WTC11 (cell line): Measurements from ENCODE around the gene UNC50. TPM values are rescaled to one million over a fixed set of nuclear protein-coding genes. Genes with fewer than 3 reads are reported as not detected.

Source experiments
- ATAC-seq: fragments of 200-7000 bp; cut with Tn5 transposase; 2 replicates; pipeline ENCODE4 v1.10.0; 2021; ENCODE audit warnings: mild to moderate bottlenecking, moderate library complexity
- CTCF ChIA-PET: fragments of 300-600 bp; sonication (Branson Sonifier 250); formaldehyde crosslinking; loops from one replicate; lab custom pipeline; 2021; ENCODE audit warnings: antibody characterized with exemption; lab: Charles Lee
- POLR2A ChIA-PET: fragments of 350-600 bp; sonication (Branson Sonifier 250); formaldehyde crosslinking; loops from one replicate; lab custom pipeline; 2021; ENCODE audit warnings: antibody characterized with exemption; lab: Charles Lee
- DNase-seq: peaks from one replicate; pipeline ENCODE4 v3.0.0; 2021; ENCODE audit warnings: low spot score
- H3K27ac Mint-ChIP-seq: 2 replicates; pipeline ENCODE4 v1.8.0; 2021; ENCODE audit warnings: mixed read lengths
- H3K27me3 Mint-ChIP-seq: 2 replicates; pipeline ENCODE4 v1.8.0; 2021; ENCODE audit warnings: low read depth, mild to moderate bottlenecking, moderate library complexity, mixed read lengths
- H3K36me3 Mint-ChIP-seq: 2 replicates; pipeline ENCODE4 v1.8.0; 2021; ENCODE audit warnings: mixed read lengths
- H3K4me1 Mint-ChIP-seq: 2 replicates; pipeline ENCODE4 v1.8.0; 2022; ENCODE audit warnings: mixed read lengths
- H3K4me3 Mint-ChIP-seq: 2 replicates; pipeline ENCODE4 v1.8.0; 2021; ENCODE audit warnings: mild to moderate bottlenecking, moderate library complexity, mixed read lengths
- H3K9me3 Mint-ChIP-seq: 2 replicates; pipeline ENCODE4 v1.8.0; 2021; ENCODE audit warnings: mixed read lengths
- ATF1 ChIP-seq: sonication (generic); formaldehyde crosslinking; IDR thresholded peaks from 2 replicates; pipeline ENCODE4 v1.8.1; 2023; ENCODE audit warnings: mild to moderate bottlenecking, moderate library complexity, missing genetic modification reagents
- FOXJ3 ChIP-seq: sonication (generic); formaldehyde crosslinking; IDR thresholded peaks from 2 replicates; pipeline ENCODE4 v1.9.0; 2021; ENCODE audit warnings: missing genetic modification reagents, mild to moderate bottlenecking, borderline replicate concordance
- FOXP4 ChIP-seq: sonication (generic); formaldehyde crosslinking; IDR thresholded peaks from 2 replicates; pipeline ENCODE4 v1.8.0; 2022; ENCODE audit warnings: mild to moderate bottlenecking, missing genetic modification reagents
- IRF2 ChIP-seq: sonication (generic); formaldehyde crosslinking; IDR thresholded peaks from 2 replicates; pipeline ENCODE4 v1.8.0; 2022; ENCODE audit warnings: low read depth, missing genetic modification reagents, borderline replicate concordance
- MLX ChIP-seq: sonication (generic); formaldehyde crosslinking; IDR thresholded peaks from 2 replicates; pipeline ENCODE4 v1.8.1; 2023; ENCODE audit warnings: mild to moderate bottlenecking, missing genetic modification reagents, moderate library complexity
- NR2C2 ChIP-seq: sonication (generic); formaldehyde crosslinking; IDR thresholded peaks from 2 replicates; pipeline ENCODE4 v1.8.0; 2022; ENCODE audit warnings: mild to moderate bottlenecking, missing genetic modification reagents
- NR3C1 ChIP-seq: sonication (generic); formaldehyde crosslinking; conservative IDR thresholded peaks from 2 replicates; pipeline ENCODE4 v1.8.1; 2023; ENCODE audit warnings: low read depth, mild to moderate bottlenecking, missing genetic modification reagents
- RELA ChIP-seq: sonication (generic); formaldehyde crosslinking; IDR thresholded peaks from 2 replicates; pipeline ENCODE4 v1.8.1; 2022; ENCODE audit warnings: missing genetic modification reagents, mild to moderate bottlenecking, borderline replicate concordance
- RORB ChIP-seq: fragments of 250-450 bp; sonication (Bioruptor Pico); IDR thresholded peaks from 2 replicates; pipeline ENCODE4 v1.9.0; 2021; ENCODE audit warnings: mild to moderate bottlenecking
- SMAD3 ChIP-seq: sonication (generic); formaldehyde crosslinking; IDR thresholded peaks from 2 replicates; pipeline ENCODE4 v1.8.0; 2022; ENCODE audit warnings: missing genetic modification reagents, mild to moderate bottlenecking, borderline replicate concordance
- ZBTB43 ChIP-seq: sonication (generic); formaldehyde crosslinking; IDR thresholded peaks from 2 replicates; pipeline ENCODE4 v1.8.1; 2023; ENCODE audit warnings: mild to moderate bottlenecking, missing genetic modification reagents
- ZNF138 ChIP-seq: sonication (generic); formaldehyde crosslinking; conservative IDR thresholded peaks from 2 replicates; pipeline ENCODE4 v1.8.1; 2022; ENCODE audit warnings: mild to moderate bottlenecking, moderate library complexity, missing genetic modification reagents
- ZNF423 ChIP-seq: fragments of 250-450 bp; sonication (Bioruptor Pico); IDR thresholded peaks from 2 replicates; pipeline ENCODE4 v2.1.2; 2022; ENCODE audit warnings: mild to moderate bottlenecking, moderate library complexity
- ZNF425 ChIP-seq: fragments of 250-450 bp; sonication (Bioruptor Pico); conservative IDR thresholded peaks from 2 replicates; pipeline ENCODE4 v1.9.0; 2021; ENCODE audit warnings: mild to moderate bottlenecking
- total RNA-seq: library from RNA; stranded (reverse); gene quantifications from 3 replicates; pipeline ENCODE4 v1.2.3, GENCODE V29; 2021
- TF ChIP-seq, protein P1 (sequence below): sonication (generic); formaldehyde crosslinking; conservative IDR thresholded peaks from 2 replicates; pipeline ENCODE4 v1.8.1; 2023; ENCODE audit warnings: mild to moderate bottlenecking, low read depth, missing genetic modification reagents, moderate library complexity
- TF ChIP-seq, protein P2 (sequence below): sonication (generic); formaldehyde crosslinking; IDR thresholded peaks from 2 replicates; pipeline ENCODE4 v1.8.0; 2023; ENCODE audit warnings: missing genetic modification reagents

The UNC50 gene
- total RNA-seq, 1 experiment from 2014 or later: 26.7 TPM

DNA sequence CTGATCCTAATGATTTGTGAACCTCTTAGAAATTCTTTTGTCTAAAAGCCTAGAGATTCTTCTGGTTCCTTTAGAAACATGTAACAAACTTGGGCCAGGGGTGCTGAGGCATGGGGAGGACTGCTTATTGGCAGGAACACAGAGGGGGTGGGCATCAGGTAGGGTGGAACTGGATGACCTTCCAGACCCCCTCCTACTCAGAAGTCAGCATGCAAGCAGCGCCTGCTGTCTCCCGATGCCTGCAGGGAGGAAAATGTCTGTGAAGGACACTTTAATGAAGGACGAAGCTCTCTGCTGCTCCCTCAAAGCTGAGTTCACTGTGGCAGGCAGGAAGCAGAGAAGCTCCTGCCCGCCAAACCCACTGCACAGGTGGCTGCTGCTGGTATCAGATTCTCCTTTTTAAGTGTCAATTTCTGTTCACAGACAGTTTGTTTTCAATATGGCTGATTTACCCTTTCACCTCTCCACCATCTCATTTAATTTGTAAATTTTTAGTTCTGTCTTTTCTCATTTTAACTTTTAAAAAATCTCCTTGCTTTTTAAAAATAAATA, 19.4 kb upstream of the UNC50 start (continued):
- TF ChIP-seq ZBTB43 (CRISPR knock-in tag) (no peak), FOXP4 (CRISPR knock-in tag) (no peak), ZNF425 (CRISPR knock-in tag) (no peak), FOXJ3 (CRISPR knock-in tag) (no peak), NR3C1 (CRISPR knock-in tag) (no peak), SMAD3 (CRISPR knock-in tag) (no peak), IRF2 (CRISPR knock-in tag) (no peak), ATF1 (no peak), MLX (no peak)
- TF ChIP-seq, protein P1, sequence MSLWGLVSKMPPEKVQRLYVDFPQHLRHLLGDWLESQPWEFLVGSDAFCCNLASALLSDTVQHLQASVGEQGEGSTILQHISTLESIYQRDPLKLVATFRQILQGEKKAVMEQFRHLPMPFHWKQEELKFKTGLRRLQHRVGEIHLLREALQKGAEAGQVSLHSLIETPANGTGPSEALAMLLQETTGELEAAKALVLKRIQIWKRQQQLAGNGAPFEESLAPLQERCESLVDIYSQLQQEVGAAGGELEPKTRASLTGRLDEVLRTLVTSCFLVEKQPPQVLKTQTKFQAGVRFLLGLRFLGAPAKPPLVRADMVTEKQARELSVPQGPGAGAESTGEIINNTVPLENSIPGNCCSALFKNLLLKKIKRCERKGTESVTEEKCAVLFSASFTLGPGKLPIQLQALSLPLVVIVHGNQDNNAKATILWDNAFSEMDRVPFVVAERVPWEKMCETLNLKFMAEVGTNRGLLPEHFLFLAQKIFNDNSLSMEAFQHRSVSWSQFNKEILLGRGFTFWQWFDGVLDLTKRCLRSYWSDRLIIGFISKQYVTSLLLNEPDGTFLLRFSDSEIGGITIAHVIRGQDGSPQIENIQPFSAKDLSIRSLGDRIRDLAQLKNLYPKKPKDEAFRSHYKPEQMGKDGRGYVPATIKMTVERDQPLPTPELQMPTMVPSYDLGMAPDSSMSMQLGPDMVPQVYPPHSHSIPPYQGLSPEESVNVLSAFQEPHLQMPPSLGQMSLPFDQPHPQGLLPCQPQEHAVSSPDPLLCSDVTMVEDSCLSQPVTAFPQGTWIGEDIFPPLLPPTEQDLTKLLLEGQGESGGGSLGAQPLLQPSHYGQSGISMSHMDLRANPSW: no peak

GRCh38 chr2:98589489-98589888, 18.9 kb upstream of the UNC50 start:
- no peak for ATAC-seq
- Mint-ChIP-seq H3K27ac (no peak overlapping the region; the same call in 1 of the 2 replicates), H3K9me3 (peaks cover 9% of the 10 kb centered on the region), H3K4me1 (no peaks in the 10 kb centered on the region), H3K36me3 (peaks cover 12% of the 10 kb centered on the region), H3K4me3 (no peak overlapping the region), H3K27me3 (no peaks in the 10 kb centered on the region)
- TF ChIP-seq NR2C2 (no peak), RELA (CRISPR knock-in tag) (no peak), RORB (CRISPR knock-in tag) (no peak), ZNF423 (CRISPR knock-in tag) (no peak), ATF1 (no peak), ZNF138 (no peak)
- TF ChIP-seq, protein P2, sequence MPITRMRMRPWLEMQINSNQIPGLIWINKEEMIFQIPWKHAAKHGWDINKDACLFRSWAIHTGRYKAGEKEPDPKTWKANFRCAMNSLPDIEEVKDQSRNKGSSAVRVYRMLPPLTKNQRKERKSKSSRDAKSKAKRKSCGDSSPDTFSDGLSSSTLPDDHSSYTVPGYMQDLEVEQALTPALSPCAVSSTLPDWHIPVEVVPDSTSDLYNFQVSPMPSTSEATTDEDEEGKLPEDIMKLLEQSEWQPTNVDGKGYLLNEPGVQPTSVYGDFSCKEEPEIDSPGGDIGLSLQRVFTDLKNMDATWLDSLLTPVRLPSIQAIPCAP (CRISPR knock-in tag): no peak
- POLR2A ChIA-PET: no interaction called here
- CTCF ChIA-PET: interaction anchor here (1.8 kb wide), 1 partner anchor 12 kb away, joined by 8 read pairs; no protein-coding TSS in a partner anchor
- no peak for DNase-seq
